ENCODE measurements around the gene CCDC194.

GRCh38 chr19:17404621-17405249 is 10.7 kb upstream of the CCDC194 start:
- TF ChIP-seq CBX2 (IDR thresholded peaks at IDR 0.05; ENCODE audit: low read depth, low read length) (no peak), CBX2 (CRISPR knock-in tag; IDR thresholded peaks at IDR 0.05; ENCODE audit: low read depth) (no peak), BRCA1 (CRISPR knock-in tag; IDR thresholded peaks at IDR 0.05) (no peak), ZSCAN31 (CRISPR knock-in tag; IDR thresholded peaks at IDR 0.05; ENCODE audit: low read depth) (no peak), EP300 (IDR thresholded peaks at IDR 0.05; ENCODE audit: low read depth in 2 of 2, low read length in 2 of 2) (no peak), EP300 (CRISPR knock-in tag; IDR thresholded peaks at IDR 0.05; ENCODE audit: borderline replicate concordance) (no peak), PHB2 (IDR thresholded peaks at IDR 0.05; ENCODE audit: partially characterized antibody) (no peak), CTCF (CRISPR knock-in tag; IDR thresholded peaks at IDR 0.05) (no peak), KLF13 (CRISPR knock-in tag; IDR thresholded peaks at IDR 0.05) (no peak), ATF6 (CRISPR knock-in tag; conservative IDR thresholded peaks at IDR 0.05) (no peak), MXI1 (IDR thresholded peaks at IDR 0.05; ENCODE audit: borderline replicate concordance, low read depth, low read length) (no peak)
